SK-N-SH (cell line): Measurements from ENCODE around the gene A1BG.

Experiments used
- MXI1 ChIP-seq: IDR thresholded peaks from 2 replicates; pipeline ENCODE4 v1.6.1; 2012; ENCODE audit warnings: mild to moderate bottlenecking, low read depth, low read length, improper control_type of control experiment
- POLR2AphosphoS5 ChIP-seq: IDR thresholded peaks from 2 replicates; pipeline ENCODE4 v1.6.1; 2012; ENCODE audit warnings: low read depth, low read length
- RFX5 ChIP-seq: IDR thresholded peaks from 2 replicates; pipeline ENCODE4 v1.6.1; 2012; ENCODE audit warnings: mild to moderate bottlenecking, improper control_type of control experiment, low read length
- RXRA ChIP-seq: IDR thresholded peaks from 2 replicates; pipeline ENCODE4 v1.4.0; 2012; ENCODE audit warnings: low read depth, mild to moderate bottlenecking, borderline replicate concordance
- TF ChIP-seq, protein P1 (sequence below): IDR thresholded peaks from 2 replicates; pipeline ENCODE4 v1.6.1; 2012; ENCODE audit warnings: mild to moderate bottlenecking, low read depth, low read length, moderate library complexity
- TF ChIP-seq, protein P2 (sequence below): IDR thresholded peaks from 2 replicates; pipeline ENCODE4 v1.4.0; 2012; ENCODE audit warnings: low read depth
- TF ChIP-seq, protein P3 (sequence below): fragments of 200-600 bp; sonication (generic); IDR thresholded peaks from 2 replicates; pipeline ENCODE4 v1.6.1; 2017; ENCODE audit warnings: antibody characterized with exemption, mild to moderate bottlenecking, moderate library complexity

DNA sequence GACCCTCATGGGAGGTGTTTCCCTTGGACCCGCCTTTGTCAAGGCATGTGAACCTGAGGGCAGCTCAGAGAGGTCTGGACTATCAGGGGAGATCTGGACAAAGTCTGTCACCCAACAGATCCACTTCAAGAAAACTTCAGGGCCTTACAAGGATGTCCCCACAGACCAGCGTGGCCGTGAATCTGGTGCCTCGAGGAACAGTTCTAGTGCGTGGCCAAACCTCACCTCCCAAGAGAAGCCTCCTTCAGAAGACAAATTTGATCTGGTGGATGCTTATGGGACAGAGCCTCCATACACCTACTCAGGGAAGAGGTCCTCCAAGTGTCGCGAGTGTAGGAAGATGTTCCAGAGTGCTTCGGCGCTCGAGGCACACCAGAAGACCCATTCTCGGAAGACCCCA is 15.0 kb downstream of the A1BG start:
- TF ChIP-seq, protein P1, sequence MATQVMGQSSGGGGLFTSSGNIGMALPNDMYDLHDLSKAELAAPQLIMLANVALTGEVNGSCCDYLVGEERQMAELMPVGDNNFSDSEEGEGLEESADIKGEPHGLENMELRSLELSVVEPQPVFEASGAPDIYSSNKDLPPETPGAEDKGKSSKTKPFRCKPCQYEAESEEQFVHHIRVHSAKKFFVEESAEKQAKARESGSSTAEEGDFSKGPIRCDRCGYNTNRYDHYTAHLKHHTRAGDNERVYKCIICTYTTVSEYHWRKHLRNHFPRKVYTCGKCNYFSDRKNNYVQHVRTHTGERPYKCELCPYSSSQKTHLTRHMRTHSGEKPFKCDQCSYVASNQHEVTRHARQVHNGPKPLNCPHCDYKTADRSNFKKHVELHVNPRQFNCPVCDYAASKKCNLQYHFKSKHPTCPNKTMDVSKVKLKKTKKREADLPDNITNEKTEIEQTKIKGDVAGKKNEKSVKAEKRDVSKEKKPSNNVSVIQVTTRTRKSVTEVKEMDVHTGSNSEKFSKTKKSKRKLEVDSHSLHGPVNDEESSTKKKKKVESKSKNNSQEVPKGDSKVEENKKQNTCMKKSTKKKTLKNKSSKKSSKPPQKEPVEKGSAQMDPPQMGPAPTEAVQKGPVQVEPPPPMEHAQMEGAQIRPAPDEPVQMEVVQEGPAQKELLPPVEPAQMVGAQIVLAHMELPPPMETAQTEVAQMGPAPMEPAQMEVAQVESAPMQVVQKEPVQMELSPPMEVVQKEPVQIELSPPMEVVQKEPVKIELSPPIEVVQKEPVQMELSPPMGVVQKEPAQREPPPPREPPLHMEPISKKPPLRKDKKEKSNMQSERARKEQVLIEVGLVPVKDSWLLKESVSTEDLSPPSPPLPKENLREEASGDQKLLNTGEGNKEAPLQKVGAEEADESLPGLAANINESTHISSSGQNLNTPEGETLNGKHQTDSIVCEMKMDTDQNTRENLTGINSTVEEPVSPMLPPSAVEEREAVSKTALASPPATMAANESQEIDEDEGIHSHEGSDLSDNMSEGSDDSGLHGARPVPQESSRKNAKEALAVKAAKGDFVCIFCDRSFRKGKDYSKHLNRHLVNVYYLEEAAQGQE, result no peak
- TF ChIP-seq, protein P2, sequence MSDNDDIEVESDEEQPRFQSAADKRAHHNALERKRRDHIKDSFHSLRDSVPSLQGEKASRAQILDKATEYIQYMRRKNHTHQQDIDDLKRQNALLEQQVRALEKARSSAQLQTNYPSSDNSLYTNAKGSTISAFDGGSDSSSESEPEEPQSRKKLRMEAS, result no peak
- TF ChIP-seq POLR2AphosphoS5 (no peak), MXI1 (no peak), RXRA (no peak), RFX5 (no peak)
- TF ChIP-seq, protein P3, sequence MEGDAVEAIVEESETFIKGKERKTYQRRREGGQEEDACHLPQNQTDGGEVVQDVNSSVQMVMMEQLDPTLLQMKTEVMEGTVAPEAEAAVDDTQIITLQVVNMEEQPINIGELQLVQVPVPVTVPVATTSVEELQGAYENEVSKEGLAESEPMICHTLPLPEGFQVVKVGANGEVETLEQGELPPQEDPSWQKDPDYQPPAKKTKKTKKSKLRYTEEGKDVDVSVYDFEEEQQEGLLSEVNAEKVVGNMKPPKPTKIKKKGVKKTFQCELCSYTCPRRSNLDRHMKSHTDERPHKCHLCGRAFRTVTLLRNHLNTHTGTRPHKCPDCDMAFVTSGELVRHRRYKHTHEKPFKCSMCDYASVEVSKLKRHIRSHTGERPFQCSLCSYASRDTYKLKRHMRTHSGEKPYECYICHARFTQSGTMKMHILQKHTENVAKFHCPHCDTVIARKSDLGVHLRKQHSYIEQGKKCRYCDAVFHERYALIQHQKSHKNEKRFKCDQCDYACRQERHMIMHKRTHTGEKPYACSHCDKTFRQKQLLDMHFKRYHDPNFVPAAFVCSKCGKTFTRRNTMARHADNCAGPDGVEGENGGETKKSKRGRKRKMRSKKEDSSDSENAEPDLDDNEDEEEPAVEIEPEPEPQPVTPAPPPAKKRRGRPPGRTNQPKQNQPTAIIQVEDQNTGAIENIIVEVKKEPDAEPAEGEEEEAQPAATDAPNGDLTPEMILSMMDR, result no peak
